Tibial nerve (tissue), 4 donors: ENCODE data around the gene SPIRE2. TPM values are rescaled to one million over a fixed set of nuclear protein-coding genes. Genes with fewer than 3 reads are reported as not detected.
"Not testable (repeated sequence)": the region's sequence is repeated elsewhere in the genome, so short reads cannot be mapped to it uniquely, and the experiment has no call there.

Experiments used
- DNase-seq, 2 donors: peaks; one replicate each; pipeline ENCODE4 v3.0.0-alpha.2; 2019; ENCODE audit warnings: low spot score in 2 of 2
- H3K27ac ChIP-seq, 4 donors: fragments of 200-600 bp; sonication (generic) in 3 of 4; one replicate each; pipeline ENCODE4 v1.5.1; 2017 to 2019; ENCODE audit warnings: mild to moderate bottlenecking in 1 of 4
- H3K27me3 ChIP-seq, 2 donors: fragments of 200-600 bp; sonication (generic) in 1 of 2; one replicate each; pipeline versions ENCODE4 v1.5.1 to v1.6.0; 2017 to 2019
- H3K36me3 ChIP-seq, 3 donors: fragments of 200-600 bp; sonication (generic); one replicate each; pipeline ENCODE4 v1.5.1; 2018 to 2019
- H3K4me1 ChIP-seq, 4 donors: fragments of 200-600 bp; sonication (generic) in 3 of 4; one replicate each; pipeline ENCODE4 v1.5.1; 2017 to 2019
- H3K4me3 ChIP-seq, 4 donors: fragments of 200-600 bp; sonication (generic) in 3 of 4; one replicate each; pipeline ENCODE4 v1.5.1; 2017 to 2019; ENCODE audit warnings: mild to moderate bottlenecking in 1 of 4, moderate library complexity in 1 of 4
- H3K9me3 ChIP-seq, 4 donors: fragments of 200-600 bp; sonication (generic) in 3 of 4; one replicate each; pipeline ENCODE4 v1.5.1; 2017 to 2019
- EP300 ChIP-seq, 2 donors: sonication (generic); formaldehyde crosslinking; IDR thresholded peaks; one replicate each; pipeline ENCODE4 v1.6.1; 2017; ENCODE audit warnings: antibody characterized with exemption in 2 of 2, mild to moderate bottlenecking in 1 of 2
- POLR2A ChIP-seq, 2 donors: fragments of 450-650 bp; IDR thresholded peaks; one replicate each; pipeline ENCODE4 v1.6.1; 2017; ENCODE audit warnings: antibody characterized with exemption in 2 of 2, mild to moderate bottlenecking in 2 of 2, moderate library complexity in 2 of 2
- WGBS, 2 donors: methylation state at CpG; one replicate each; pipeline ENCODE4 v1.1.5; 2018; 5-methylcytosine and 5-hydroxymethylcytosine counted together
- total RNA-seq, 4 donors: library from RNA; depleted of rRNA; stranded (reverse); fragments of >200 nt; gene quantifications; one replicate each; pipeline ENCODE4 v1.1.0, GENCODE V29; 2016
- TF ChIP-seq, protein P1 (sequence below), 5 experiments: fragments of 200-600 bp in 3 of 5; fragments of 450-650 bp in 2 of 5; sonication (generic) in 3 of 5; IDR thresholded peaks; one replicate each; pipeline ENCODE4 v1.5.1; 2016 to 2019; ENCODE audit warnings: antibody characterized with exemption in 5 of 5, mild to moderate bottlenecking in 3 of 5, moderate library complexity in 2 of 5

The SPIRE2 gene
- total RNA-seq, 4 donors from 2014 or later, result 1.1 to 7.2 (median 3.1) TPM; not detected in 1

DNA sequence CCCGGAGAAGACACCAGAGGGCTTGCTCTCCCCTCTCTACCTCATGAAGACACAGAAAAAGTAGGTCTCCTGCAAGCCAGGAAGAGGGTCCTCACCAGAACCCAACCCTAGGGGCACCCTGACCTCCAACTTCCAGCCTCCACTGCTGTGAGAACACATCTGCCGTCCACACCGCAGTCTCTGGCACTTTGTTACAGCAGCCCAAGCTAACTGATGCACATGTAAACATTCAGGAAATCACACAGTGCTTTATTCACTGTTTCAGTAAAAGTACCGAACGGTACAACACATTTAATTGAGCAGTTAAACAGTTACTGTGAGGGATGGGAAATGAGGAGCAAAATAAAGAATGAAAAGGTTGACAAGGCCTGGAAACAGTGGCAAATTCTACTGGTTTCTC, 30.1 kb upstream of the SPIRE2 start:
- no peak for DNase-seq
- Histone ChIP-seq H3K27ac (no peak overlapping the region), H3K4me1 (no peaks in the 10 kb centered on the region), H3K4me3 (no peak overlapping the region), H3K9me3 (no peaks in the 10 kb centered on the region), H3K36me3 (no peaks in the 10 kb centered on the region), H3K27me3 (no peaks in the 10 kb centered on the region)
- WGBS, 2 donors, result 93 to 94% methylated on average over 5 of the region's 5 CpGs
- no peak for TF ChIP-seq EP300 (IDR thresholded peaks at IDR 0.05)
- TF ChIP-seq POLR2A (IDR thresholded peaks at IDR 0.05), result no peak
- TF ChIP-seq, protein P1, sequence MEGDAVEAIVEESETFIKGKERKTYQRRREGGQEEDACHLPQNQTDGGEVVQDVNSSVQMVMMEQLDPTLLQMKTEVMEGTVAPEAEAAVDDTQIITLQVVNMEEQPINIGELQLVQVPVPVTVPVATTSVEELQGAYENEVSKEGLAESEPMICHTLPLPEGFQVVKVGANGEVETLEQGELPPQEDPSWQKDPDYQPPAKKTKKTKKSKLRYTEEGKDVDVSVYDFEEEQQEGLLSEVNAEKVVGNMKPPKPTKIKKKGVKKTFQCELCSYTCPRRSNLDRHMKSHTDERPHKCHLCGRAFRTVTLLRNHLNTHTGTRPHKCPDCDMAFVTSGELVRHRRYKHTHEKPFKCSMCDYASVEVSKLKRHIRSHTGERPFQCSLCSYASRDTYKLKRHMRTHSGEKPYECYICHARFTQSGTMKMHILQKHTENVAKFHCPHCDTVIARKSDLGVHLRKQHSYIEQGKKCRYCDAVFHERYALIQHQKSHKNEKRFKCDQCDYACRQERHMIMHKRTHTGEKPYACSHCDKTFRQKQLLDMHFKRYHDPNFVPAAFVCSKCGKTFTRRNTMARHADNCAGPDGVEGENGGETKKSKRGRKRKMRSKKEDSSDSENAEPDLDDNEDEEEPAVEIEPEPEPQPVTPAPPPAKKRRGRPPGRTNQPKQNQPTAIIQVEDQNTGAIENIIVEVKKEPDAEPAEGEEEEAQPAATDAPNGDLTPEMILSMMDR (IDR thresholded peaks at IDR 0.05), result no peak

GRCh38 chr16:89798832-89799370, 29.4 kb upstream of the SPIRE2 start:
- DNase-seq, result no peak
- H3K4me3 ChIP-seq, result no peak overlapping the region
- H3K27me3 ChIP-seq, result no peaks in the 10 kb centered on the region
- no peaks in the 10 kb centered on the region for H3K4me1 ChIP-seq
- H3K36me3 ChIP-seq, result no peaks in the 10 kb centered on the region
- H3K9me3 ChIP-seq, result no peaks in the 10 kb centered on the region
- WGBS, 2 donors, result 73 to 77% methylated on average over 15 of the region's 15 CpGs
- no peak overlapping the region for H3K27ac ChIP-seq
- TF ChIP-seq POLR2A (IDR thresholded peaks at IDR 0.05), result no peak

DNA sequence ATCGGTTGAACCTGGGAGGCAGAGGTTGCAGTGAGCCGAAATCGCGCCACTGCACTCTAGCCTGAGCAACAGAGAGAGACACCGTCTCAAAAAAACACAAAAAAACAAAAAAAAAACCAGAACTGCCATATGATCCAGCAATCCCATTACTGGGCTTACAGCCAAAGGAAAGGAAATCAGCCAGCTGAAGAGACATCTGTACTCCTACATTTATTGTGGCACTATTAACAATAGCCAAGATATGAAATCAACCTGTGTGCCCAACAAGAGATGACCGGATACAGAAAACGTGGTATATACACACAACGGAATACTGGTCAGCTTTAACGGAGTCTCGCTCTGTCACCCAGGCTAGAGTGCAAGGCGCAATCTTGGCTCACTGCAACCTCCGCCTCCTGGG, 26.5 kb upstream of the SPIRE2 start:
- Histone ChIP-seq H3K4me1 (no peaks in the 10 kb centered on the region), H3K27me3 (no peaks in the 10 kb centered on the region), H3K36me3 (no peaks in the 10 kb centered on the region), H3K4me3 (no peak overlapping the region), H3K9me3 (no peaks in the 10 kb centered on the region), H3K27ac (no peak overlapping the region)
- WGBS, 2 donors, result 89 to 91% methylated on average over 12 of the region's 12 CpGs
- DNase-seq, result no peak
- TF ChIP-seq POLR2A (IDR thresholded peaks at IDR 0.05), result no peak
- TF ChIP-seq EP300 (IDR thresholded peaks at IDR 0.05), result no peak
- TF ChIP-seq, protein P1 (IDR thresholded peaks at IDR 0.05), result no peak

- Histone ChIP-seq H3K27ac (no peak overlapping the region), H3K4me1 (no peaks in the 10 kb centered on the region)
- 83 to 88% methylated on average over 15 of the region's 15 CpGs for WGBS, 2 donors
Observed at GRCh38 chr16:89805136-89805905, 23.0 kb upstream of the SPIRE2 start.

GRCh38 chr16:89806589-89807193, 21.6 kb upstream of the SPIRE2 start:
- H3K9me3 ChIP-seq, H3K36me3 ChIP-seq, H3K27me3 ChIP-seq, H3K27ac ChIP-seq, DNase-seq, H3K4me3 ChIP-seq, H3K4me1 ChIP-seq: not testable (repeated sequence)
- 65% methylated on average over 15 to 16 of the region's 16 CpGs for WGBS, 2 donors

More at GRCh38 chr16:89805136-89805905, 23.0 kb upstream of the SPIRE2 start:
- Histone ChIP-seq H3K36me3 (no peaks in the 10 kb centered on the region), H3K4me3 (no peak overlapping the region), H3K9me3 (no peaks in the 10 kb centered on the region), H3K27me3 (no peaks in the 10 kb centered on the region)
- TF ChIP-seq POLR2A (IDR thresholded peaks at IDR 0.05) (no peak), EP300 (IDR thresholded peaks at IDR 0.05) (no peak)
- TF ChIP-seq, protein P1 (IDR thresholded peaks at IDR 0.05), result no peak
- DNase-seq, result no peak

DNA sequence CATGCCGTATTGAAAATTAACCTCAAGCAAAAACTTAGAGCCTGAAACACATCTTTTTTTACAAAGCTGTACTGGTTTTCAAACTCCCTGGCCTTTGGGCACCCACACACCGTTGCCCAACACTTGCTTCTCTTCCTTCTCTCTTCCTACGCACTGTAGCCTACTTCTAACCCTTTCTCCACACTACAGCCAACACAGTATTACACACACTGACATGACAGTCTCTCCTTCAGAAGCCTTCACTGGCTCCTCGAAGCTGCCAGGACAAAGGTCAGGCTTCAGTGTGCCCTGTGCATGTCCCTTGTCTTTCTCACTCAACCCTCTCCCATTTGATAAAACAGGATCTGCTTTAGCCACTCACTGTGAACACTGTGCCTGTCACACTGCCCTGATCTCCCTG, 19.8 kb upstream of the SPIRE2 start:
- H3K4me3 ChIP-seq, result no peak overlapping the region
- H3K9me3 ChIP-seq, result no peaks in the 10 kb centered on the region
- no peaks in the 10 kb centered on the region for H3K27me3 ChIP-seq
- DNase-seq, result no peak
- no peak overlapping the region for H3K27ac ChIP-seq
- WGBS, 2 donors, result 86 to 93% methylated on average over 3 to 4 of the region's 4 CpGs
- no peaks in the 10 kb centered on the region for H3K36me3 ChIP-seq
- TF ChIP-seq EP300 (IDR thresholded peaks at IDR 0.05) (no peak), POLR2A (IDR thresholded peaks at IDR 0.05) (no peak)
- TF ChIP-seq, protein P1 (IDR thresholded peaks at IDR 0.05), result no peak
- H3K4me1 ChIP-seq, result no peaks in the 10 kb centered on the region
